Breast epithelium (tissue), 3 donors: Measurements from ENCODE around the gene SERPINA4.

Experiments
- POLR2A ChIP-seq: fragments of 450-650 bp; IDR thresholded peaks from one replicate; pipeline ENCODE4 v1.6.1; 2016; ENCODE audit warnings: antibody characterized with exemption, mild to moderate bottlenecking, moderate library complexity
- POLR2AphosphoS5 ChIP-seq, 3 donors: sonication (generic); formaldehyde crosslinking; IDR thresholded peaks; one replicate each; pipeline ENCODE4 v1.6.1; 2017; ENCODE audit warnings: antibody characterized with exemption in 3 of 3
- TF ChIP-seq, protein P1 (sequence below), 3 donors: fragments of 450-650 bp; IDR thresholded peaks; one replicate each; pipeline ENCODE4 v1.5.1; 2016 to 2017; ENCODE audit warnings: antibody characterized with exemption in 3 of 3, mild to moderate bottlenecking in 3 of 3, moderate library complexity in 3 of 3

DNA sequence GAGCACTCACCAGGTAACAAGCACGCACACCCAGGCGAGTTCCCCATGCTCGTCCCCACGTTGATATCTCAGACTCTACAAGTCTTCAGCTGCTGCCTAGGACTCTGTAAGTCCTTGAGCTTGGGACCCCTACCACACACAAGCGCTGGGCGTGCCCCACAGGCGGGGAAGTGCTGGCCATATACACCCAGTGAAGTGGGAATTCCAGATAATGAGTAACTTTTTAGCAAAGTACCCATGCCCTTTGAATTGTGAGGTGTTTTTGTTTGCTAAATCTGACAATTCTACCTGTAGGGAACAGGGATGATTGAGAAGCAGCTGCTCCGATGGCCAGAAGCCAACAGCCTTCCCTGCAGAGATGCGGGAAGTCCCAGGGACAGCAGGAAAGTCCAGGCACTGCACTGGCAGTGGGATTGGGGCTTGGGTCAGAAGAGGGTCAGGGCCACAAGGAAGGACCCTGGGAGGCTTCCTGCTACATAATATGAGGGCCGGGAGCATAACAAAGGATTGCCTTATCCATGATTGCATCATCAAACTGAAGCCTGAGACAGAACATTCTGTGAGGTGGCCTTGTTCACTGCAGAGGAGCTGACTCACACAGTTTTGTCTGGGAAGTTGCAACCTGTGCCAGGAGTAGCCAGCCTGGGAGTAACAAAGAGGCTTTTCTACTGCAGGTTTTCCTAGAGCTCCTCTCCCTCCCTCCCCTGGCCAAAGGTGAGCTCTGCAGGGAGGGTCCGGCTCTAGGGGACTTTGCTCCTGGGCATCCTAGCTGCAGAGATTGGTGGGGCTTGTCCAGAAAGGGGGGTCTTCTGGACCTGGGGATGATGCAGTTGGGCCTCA, 37.8 kb downstream of the SERPINA4 start:
- TF ChIP-seq, protein P1, sequence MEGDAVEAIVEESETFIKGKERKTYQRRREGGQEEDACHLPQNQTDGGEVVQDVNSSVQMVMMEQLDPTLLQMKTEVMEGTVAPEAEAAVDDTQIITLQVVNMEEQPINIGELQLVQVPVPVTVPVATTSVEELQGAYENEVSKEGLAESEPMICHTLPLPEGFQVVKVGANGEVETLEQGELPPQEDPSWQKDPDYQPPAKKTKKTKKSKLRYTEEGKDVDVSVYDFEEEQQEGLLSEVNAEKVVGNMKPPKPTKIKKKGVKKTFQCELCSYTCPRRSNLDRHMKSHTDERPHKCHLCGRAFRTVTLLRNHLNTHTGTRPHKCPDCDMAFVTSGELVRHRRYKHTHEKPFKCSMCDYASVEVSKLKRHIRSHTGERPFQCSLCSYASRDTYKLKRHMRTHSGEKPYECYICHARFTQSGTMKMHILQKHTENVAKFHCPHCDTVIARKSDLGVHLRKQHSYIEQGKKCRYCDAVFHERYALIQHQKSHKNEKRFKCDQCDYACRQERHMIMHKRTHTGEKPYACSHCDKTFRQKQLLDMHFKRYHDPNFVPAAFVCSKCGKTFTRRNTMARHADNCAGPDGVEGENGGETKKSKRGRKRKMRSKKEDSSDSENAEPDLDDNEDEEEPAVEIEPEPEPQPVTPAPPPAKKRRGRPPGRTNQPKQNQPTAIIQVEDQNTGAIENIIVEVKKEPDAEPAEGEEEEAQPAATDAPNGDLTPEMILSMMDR (IDR thresholded peaks at IDR 0.05) = peak; percentile 32 to 75 (median 38)
- TF ChIP-seq POLR2AphosphoS5 (IDR thresholded peaks at IDR 0.05) (peak; percentile 78 to 92 (median 81)), POLR2A (no peak)
